Epithelial cell of esophagus (primary cell): ENCODE data around the gene CCSAP.

ENCODE experiments used
- DNase-seq: peaks from one replicate; pipeline ENCODE4 v3.0.0; 2010; ENCODE audit warnings: low read depth
- H3K4me3 ChIP-seq: 2 replicates; pipeline ENCODE4 v1.5.1; 2011; ENCODE audit warnings: mild to moderate bottlenecking, low read length, control low read depth
- TF ChIP-seq, protein P1 (sequence below): IDR thresholded peaks from 2 replicates; pipeline ENCODE4 v1.5.1; 2011; ENCODE audit warnings: low read depth, mild to moderate bottlenecking, low read length, control low read depth, inconsistent platforms; ENCODE audit not compliant: insufficient read depth; ENCODE audit errors: missing control alignments

The CCSAP gene

DNA sequence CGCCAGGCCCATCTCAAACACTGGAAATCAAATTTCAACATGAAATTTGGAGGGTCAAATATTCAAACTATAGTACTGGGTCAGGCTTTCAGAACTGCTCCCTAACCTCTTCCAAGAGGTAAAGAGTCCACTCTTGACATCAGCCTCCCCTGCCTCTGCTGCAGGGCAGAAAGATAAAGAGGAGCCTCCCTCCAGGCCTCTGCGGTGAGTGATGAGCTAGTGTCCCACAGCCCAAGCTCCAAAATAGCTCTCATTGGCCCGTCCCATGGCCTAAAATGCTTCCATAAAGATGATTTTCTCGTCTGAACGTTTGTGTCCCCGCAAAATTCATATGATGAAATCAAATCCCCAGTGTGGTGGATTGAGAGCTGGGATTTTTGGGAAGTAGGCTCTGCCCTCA is 33.7 kb upstream of the CCSAP start:
- TF ChIP-seq, protein P1, sequence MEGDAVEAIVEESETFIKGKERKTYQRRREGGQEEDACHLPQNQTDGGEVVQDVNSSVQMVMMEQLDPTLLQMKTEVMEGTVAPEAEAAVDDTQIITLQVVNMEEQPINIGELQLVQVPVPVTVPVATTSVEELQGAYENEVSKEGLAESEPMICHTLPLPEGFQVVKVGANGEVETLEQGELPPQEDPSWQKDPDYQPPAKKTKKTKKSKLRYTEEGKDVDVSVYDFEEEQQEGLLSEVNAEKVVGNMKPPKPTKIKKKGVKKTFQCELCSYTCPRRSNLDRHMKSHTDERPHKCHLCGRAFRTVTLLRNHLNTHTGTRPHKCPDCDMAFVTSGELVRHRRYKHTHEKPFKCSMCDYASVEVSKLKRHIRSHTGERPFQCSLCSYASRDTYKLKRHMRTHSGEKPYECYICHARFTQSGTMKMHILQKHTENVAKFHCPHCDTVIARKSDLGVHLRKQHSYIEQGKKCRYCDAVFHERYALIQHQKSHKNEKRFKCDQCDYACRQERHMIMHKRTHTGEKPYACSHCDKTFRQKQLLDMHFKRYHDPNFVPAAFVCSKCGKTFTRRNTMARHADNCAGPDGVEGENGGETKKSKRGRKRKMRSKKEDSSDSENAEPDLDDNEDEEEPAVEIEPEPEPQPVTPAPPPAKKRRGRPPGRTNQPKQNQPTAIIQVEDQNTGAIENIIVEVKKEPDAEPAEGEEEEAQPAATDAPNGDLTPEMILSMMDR = no peak
- no peak overlapping the region for H3K4me3 ChIP-seq
- no peak for DNase-seq

DNA sequence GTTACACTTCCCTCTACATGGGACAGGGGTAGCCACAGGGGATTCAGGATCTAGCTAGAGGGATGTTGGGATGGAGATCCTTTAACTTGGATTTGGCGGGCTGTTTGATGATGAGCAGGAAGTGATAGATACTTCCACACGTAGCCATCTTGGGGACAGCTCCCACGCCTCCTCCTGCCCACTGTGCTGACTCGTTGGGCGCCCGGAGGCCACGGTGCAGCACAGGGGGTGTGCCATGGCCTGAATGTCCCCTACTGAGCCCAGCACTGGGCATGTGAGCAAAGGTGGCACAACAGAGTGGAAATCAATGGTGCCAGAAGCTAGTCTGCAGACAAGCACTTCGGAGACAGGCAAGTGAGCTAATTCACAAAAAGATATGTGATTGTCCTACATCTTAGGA is 31.6 kb upstream of the CCSAP start:
- TF ChIP-seq, protein P1 = no peak
- H3K4me3 ChIP-seq = no peak overlapping the region
- DNase-seq = no peak

DNA sequence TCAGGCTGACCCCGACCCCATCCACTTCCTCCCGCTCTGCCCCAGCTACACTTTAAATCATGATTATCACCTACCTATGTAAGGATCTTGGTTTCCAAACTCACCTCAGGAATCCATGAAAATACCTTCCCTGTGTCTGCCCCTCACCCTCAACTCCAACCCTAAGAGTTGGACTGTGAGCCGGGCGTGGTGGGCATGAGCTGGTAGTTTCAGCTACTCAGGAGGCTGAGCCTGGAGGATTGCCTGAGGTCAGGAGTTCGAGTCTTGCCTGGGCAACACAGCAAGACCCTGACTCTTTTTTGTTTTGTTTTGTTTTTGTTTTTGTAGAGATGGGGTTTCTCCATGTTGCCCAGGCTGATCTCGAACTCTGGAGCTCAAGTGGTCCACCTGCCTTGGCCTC is 30.5 kb upstream of the CCSAP start:
- no peak for DNase-seq
- TF ChIP-seq, protein P1 = no peak
- no peak overlapping the region for H3K4me3 ChIP-seq

DNA sequence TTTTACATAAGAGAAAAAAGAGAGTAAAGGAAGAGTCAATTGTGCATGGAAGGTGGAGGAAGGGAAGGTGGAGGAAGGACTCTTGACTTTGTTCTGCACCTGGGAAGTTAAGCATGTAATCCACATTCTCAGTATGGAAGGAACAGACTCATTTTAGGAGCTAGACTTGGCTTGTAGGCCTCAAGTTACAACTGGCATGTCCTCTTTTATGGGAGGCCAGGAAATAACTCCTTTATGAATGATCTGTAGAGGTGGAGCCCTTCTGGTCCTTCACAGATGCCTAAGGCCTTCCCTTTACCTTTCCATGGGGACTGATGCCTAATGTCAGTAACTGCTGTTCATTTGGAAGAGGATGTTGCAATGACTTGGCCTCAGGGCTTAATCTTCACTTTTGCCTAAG is 29.4 kb upstream of the CCSAP start:
- no peak overlapping the region for H3K4me3 ChIP-seq
- DNase-seq = peak; percentile 76
- TF ChIP-seq, protein P1 = no peak

DNA sequence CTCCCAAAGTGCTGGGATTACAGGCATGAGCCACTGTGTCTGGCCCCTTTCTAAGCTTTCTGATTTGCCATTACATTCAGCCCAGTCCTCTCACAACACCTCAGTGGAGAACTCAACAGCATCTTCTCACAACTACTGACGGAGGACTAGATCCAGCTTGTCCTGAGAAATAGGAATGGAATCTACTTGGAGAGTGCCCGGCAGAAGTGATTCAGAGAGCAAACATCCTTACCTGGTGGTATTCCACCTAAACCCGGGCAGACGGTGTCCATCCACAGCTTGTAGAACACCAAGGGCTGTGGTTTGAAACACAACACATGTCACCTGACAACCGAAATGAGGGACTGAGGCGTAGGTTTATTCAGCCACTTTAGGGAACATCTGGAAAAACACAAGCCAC is 28.8 kb upstream of the CCSAP start:
- DNase-seq = peak; percentile 92
- TF ChIP-seq, protein P1 = no peak
- no peak overlapping the region for H3K4me3 ChIP-seq

DNA sequence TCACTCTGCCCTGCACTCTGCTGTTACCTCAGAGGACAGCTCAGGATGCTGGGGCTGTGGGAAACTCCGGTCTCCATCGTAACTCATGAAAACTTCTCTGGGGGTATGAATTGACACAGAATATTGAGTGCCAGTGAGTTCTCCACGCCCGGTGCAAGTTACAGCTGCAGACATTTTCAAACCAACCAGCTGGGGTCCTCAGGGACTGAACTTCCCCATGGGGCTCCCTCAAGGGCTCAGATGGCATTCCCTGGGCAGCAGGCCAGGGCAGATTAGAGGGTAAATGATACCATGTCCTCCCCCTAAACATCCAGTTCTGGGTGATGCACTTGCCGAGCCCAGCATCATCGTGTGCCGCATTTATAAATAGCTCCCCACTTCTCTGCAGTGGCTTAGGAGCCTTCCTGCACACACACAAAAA is 27.8 kb upstream of the CCSAP start:
- DNase-seq = no peak
- no peak overlapping the region for H3K4me3 ChIP-seq
- TF ChIP-seq, protein P1 = no peak

DNA sequence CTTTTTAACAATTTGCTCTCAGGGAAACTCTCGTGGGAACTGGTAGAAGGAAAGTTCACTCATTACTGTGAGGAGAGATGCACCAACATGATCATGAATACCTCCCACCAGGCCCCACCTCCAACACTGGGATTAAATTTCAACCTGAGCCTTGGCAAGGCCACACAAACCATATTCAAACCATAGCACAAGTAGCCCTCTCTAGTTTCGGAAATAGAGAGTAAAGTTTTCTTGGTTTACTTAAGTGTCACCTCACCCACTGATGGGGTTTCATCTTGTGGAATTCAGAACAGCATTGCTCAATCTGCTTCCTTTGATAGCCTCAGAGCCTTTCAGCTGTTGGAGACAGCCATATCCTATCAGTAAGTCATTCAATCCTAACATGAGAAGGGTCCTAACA is 25.5 kb upstream of the CCSAP start:
- no peak for DNase-seq
- TF ChIP-seq, protein P1 = no peak
- H3K4me3 ChIP-seq = no peak overlapping the region
